H1 (cell line): ENCODE data around the gene VDR. TPM values are rescaled to one million over a fixed set of nuclear protein-coding genes. Genes with fewer than 3 reads are reported as not detected.

Source experiments
- EP300 ChIP-seq, 2 experiments: IDR thresholded peaks; 1 replicate in 1 of 2; 2 replicates in 1 of 2; pipeline ENCODE4 v1.6.1; 2011 to 2012; ENCODE audit warnings: low read depth in 2 of 2, low read length in 2 of 2, mild to moderate bottlenecking in 2 of 2, borderline replicate concordance in 1 of 2, inconsistent platforms in 1 of 2, moderate library complexity in 1 of 2
- JUND ChIP-seq: IDR thresholded peaks from 2 replicates; pipeline ENCODE4 v1.6.1; 2011; ENCODE audit warnings: mild to moderate bottlenecking, improper control_type of control experiment, low read length
- NRF1 ChIP-seq: IDR thresholded peaks from 2 replicates; pipeline ENCODE4 v1.6.1; 2011; ENCODE audit warnings: mild to moderate bottlenecking, low read depth, low read length, improper control_type of control experiment
- POU5F1 ChIP-seq: IDR thresholded peaks from 2 replicates; pipeline ENCODE4 v1.6.1; 2011; ENCODE audit warnings: low read depth, mild to moderate bottlenecking, low read length, moderate library complexity
- SIRT6 ChIP-seq: IDR thresholded peaks from one replicate; pipeline ENCODE4 v1.7.1; 2012; ENCODE audit warnings: low read length, inconsistent platforms
- TEAD4 ChIP-seq: IDR thresholded peaks from 2 replicates; pipeline ENCODE4 v1.6.1; 2012; ENCODE audit warnings: low read depth, low read length, inconsistent platforms, mixed read lengths
- polyA plus RNA-seq, 7 experiments: library from polyadenylated mRNA; depleted of rRNA in 3 of 7; stranded (reverse) in 5 of 7; unstranded in 2 of 7; fragments of >200 nt in 5 of 7; fragments of 200-250 nt in 2 of 7; gene quantifications; 1 replicate in 5 of 7; 2 replicates in 1 of 7; 4 replicates in 1 of 7; pipeline versions ENCODE4 v1.2.1 to v1.2.3, GENCODE V29; 2011 to 2013; ENCODE audit warnings: missing spikeins in 2 of 7, mixed read lengths in 2 of 7
- total RNA-seq: library from RNA; stranded (reverse); fragmentation: NEBNext Ultra II Directional; extraction: Animal tissue kit (Norgen Biotek cat#: 25700); gene quantifications from 2 replicates; pipeline ENCODE4 v1.2.1, GENCODE V29; 2021
- TF ChIP-seq, protein P1 (sequence below): fragments of 300-600 bp; sonication (generic); IDR thresholded peaks from 2 replicates; pipeline ENCODE4 v1.7.1; 2012; ENCODE audit warnings: low read length, moderate library complexity, mild to moderate bottlenecking, inconsistent platforms; ENCODE audit not compliant: insufficient replicate concordance
- TF ChIP-seq, protein P2 (sequence below): IDR thresholded peaks from 2 replicates; pipeline ENCODE4 v1.6.1; 2012; ENCODE audit warnings: low read length, inconsistent platforms
- TF ChIP-seq, protein P3 (sequence below): IDR thresholded peaks from 2 replicates; pipeline ENCODE4 v1.6.1; 2011; ENCODE audit warnings: low read length, improper control_type of control experiment

Gene VDR
- total and polyA plus RNA-seq, 2 of the 8 experiments (the other 6 are each of a cell fraction or from before 2014, with no cell fraction given), result 0.44 to 0.65 TPM

DNA sequence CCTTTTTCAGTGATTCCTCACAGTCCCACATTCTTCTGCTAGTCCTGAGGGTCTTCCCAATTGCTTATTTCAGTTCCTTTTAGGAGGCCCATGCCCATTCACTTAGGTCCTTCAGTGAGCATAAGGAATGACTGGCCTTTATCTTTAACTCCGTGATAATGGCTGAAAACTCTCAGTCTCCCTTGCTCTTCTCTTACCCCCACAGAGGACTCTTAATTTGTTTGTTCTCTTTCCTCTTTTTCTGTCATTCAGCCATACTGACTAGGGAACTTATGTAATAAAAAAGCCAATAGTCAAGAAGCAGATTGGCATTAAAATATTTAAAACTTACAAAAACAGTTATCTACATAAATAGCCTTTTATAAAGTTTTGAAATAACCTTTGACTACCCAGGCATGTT, 17.1 kb upstream of the VDR start (continued):
- TF ChIP-seq, protein P1, sequence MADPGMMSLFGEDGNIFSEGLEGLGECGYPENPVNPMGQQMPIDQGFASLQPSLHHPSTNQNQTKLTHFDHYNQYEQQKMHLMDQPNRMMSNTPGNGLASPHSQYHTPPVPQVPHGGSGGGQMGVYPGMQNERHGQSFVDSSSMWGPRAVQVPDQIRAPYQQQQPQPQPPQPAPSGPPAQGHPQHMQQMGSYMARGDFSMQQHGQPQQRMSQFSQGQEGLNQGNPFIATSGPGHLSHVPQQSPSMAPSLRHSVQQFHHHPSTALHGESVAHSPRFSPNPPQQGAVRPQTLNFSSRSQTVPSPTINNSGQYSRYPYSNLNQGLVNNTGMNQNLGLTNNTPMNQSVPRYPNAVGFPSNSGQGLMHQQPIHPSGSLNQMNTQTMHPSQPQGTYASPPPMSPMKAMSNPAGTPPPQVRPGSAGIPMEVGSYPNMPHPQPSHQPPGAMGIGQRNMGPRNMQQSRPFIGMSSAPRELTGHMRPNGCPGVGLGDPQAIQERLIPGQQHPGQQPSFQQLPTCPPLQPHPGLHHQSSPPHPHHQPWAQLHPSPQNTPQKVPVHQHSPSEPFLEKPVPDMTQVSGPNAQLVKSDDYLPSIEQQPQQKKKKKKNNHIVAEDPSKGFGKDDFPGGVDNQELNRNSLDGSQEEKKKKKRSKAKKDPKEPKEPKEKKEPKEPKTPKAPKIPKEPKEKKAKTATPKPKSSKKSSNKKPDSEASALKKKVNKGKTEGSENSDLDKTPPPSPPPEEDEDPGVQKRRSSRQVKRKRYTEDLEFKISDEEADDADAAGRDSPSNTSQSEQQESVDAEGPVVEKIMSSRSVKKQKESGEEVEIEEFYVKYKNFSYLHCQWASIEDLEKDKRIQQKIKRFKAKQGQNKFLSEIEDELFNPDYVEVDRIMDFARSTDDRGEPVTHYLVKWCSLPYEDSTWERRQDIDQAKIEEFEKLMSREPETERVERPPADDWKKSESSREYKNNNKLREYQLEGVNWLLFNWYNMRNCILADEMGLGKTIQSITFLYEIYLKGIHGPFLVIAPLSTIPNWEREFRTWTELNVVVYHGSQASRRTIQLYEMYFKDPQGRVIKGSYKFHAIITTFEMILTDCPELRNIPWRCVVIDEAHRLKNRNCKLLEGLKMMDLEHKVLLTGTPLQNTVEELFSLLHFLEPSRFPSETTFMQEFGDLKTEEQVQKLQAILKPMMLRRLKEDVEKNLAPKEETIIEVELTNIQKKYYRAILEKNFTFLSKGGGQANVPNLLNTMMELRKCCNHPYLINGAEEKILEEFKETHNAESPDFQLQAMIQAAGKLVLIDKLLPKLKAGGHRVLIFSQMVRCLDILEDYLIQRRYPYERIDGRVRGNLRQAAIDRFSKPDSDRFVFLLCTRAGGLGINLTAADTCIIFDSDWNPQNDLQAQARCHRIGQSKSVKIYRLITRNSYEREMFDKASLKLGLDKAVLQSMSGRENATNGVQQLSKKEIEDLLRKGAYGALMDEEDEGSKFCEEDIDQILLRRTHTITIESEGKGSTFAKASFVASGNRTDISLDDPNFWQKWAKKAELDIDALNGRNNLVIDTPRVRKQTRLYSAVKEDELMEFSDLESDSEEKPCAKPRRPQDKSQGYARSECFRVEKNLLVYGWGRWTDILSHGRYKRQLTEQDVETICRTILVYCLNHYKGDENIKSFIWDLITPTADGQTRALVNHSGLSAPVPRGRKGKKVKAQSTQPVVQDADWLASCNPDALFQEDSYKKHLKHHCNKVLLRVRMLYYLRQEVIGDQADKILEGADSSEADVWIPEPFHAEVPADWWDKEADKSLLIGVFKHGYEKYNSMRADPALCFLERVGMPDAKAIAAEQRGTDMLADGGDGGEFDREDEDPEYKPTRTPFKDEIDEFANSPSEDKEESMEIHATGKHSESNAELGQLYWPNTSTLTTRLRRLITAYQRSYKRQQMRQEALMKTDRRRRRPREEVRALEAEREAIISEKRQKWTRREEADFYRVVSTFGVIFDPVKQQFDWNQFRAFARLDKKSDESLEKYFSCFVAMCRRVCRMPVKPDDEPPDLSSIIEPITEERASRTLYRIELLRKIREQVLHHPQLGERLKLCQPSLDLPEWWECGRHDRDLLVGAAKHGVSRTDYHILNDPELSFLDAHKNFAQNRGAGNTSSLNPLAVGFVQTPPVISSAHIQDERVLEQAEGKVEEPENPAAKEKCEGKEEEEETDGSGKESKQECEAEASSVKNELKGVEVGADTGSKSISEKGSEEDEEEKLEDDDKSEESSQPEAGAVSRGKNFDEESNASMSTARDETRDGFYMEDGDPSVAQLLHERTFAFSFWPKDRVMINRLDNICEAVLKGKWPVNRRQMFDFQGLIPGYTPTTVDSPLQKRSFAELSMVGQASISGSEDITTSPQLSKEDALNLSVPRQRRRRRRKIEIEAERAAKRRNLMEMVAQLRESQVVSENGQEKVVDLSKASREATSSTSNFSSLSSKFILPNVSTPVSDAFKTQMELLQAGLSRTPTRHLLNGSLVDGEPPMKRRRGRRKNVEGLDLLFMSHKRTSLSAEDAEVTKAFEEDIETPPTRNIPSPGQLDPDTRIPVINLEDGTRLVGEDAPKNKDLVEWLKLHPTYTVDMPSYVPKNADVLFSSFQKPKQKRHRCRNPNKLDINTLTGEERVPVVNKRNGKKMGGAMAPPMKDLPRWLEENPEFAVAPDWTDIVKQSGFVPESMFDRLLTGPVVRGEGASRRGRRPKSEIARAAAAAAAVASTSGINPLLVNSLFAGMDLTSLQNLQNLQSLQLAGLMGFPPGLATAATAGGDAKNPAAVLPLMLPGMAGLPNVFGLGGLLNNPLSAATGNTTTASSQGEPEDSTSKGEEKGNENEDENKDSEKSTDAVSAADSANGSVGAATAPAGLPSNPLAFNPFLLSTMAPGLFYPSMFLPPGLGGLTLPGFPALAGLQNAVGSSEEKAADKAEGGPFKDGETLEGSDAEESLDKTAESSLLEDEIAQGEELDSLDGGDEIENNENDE, result no peak
- TF ChIP-seq, protein P2, sequence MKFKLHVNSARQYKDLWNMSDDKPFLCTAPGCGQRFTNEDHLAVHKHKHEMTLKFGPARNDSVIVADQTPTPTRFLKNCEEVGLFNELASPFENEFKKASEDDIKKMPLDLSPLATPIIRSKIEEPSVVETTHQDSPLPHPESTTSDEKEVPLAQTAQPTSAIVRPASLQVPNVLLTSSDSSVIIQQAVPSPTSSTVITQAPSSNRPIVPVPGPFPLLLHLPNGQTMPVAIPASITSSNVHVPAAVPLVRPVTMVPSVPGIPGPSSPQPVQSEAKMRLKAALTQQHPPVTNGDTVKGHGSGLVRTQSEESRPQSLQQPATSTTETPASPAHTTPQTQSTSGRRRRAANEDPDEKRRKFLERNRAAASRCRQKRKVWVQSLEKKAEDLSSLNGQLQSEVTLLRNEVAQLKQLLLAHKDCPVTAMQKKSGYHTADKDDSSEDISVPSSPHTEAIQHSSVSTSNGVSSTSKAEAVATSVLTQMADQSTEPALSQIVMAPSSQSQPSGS, result no peak
- TF ChIP-seq JUND (no peak), POU5F1 (no peak), SIRT6 (no peak), EP300 (IDR thresholded peaks at IDR 0.05; ENCODE audit: borderline replicate concordance in 1 of 2, low read depth in 2 of 2, low read length in 2 of 2) (no peak), TEAD4 (no peak), NRF1 (no peak)
- TF ChIP-seq, protein P3, sequence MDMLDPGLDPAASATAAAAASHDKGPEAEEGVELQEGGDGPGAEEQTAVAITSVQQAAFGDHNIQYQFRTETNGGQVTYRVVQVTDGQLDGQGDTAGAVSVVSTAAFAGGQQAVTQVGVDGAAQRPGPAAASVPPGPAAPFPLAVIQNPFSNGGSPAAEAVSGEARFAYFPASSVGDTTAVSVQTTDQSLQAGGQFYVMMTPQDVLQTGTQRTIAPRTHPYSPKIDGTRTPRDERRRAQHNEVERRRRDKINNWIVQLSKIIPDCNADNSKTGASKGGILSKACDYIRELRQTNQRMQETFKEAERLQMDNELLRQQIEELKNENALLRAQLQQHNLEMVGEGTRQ, result no peak
